Hepatocyte (in vitro differentiated cells): Measurements from ENCODE around the gene SH3RF3. TPM values are rescaled to one million over a fixed set of nuclear protein-coding genes. Genes with fewer than 3 reads are reported as not detected.

Source experiments
- DNase-seq: peaks from one replicate; pipeline ENCODE4 v3.0.0-alpha.2; 2016; ENCODE audit warnings: low spot score
- H2AFZ ChIP-seq: fragments of 200-600 bp; sonication (generic); 2 replicates; pipeline ENCODE4 v1.6.0; 2016; ENCODE audit warnings: antibody characterized with exemption, mild to moderate bottlenecking
- H3K27ac ChIP-seq: fragments of 200-600 bp; sonication (generic); 2 replicates; pipeline ENCODE4 v1.5.1; 2016; ENCODE audit warnings: mild to moderate bottlenecking
- H3K27me3 ChIP-seq: fragments of 200-600 bp; sonication (generic); 2 replicates; pipeline ENCODE4 v1.6.1; 2016
- H3K36me3 ChIP-seq: fragments of 200-600 bp; sonication (generic); replicated peaks from 2 replicates; pipeline ENCODE4 v1.5.1; 2016; ENCODE audit warnings: low read depth; ENCODE audit not compliant: insufficient read depth
- H3K4me1 ChIP-seq: fragments of 200-600 bp; sonication (generic); 2 replicates; pipeline ENCODE4 v1.5.1; 2016; ENCODE audit warnings: mild to moderate bottlenecking, moderate library complexity; ENCODE audit not compliant: insufficient read depth
- H3K4me2 ChIP-seq: fragments of 200-600 bp; sonication (generic); 2 replicates; pipeline ENCODE4 v1.6.0; 2016
- H3K4me3 ChIP-seq: fragments of 200-600 bp; sonication (generic); 2 replicates; pipeline ENCODE4 v1.5.1; 2016; ENCODE audit warnings: mild to moderate bottlenecking
- H3K79me2 ChIP-seq: fragments of 200-600 bp; sonication (generic); 2 replicates; pipeline ENCODE4 v1.6.0; 2017; ENCODE audit warnings: mild to moderate bottlenecking
- H3K9me2 ChIP-seq: fragments of 200-600 bp; sonication (generic); replicated peaks from 2 replicates; pipeline ENCODE4 v1.6.0; 2017; ENCODE audit warnings: mild to moderate bottlenecking; ENCODE audit not compliant: insufficient read depth
- H3K9me3 ChIP-seq: fragments of 200-600 bp; sonication (generic); 2 replicates; pipeline ENCODE4 v1.5.1; 2016; ENCODE audit warnings: low read depth, mild to moderate bottlenecking
- H4K20me1 ChIP-seq: fragments of 200-600 bp; sonication (generic); 2 replicates; pipeline ENCODE4 v1.6.0; 2016; ENCODE audit warnings: mild to moderate bottlenecking; ENCODE audit not compliant: insufficient read depth, poor library complexity, severe bottlenecking
- EZH2 ChIP-seq: fragments of 200-600 bp; sonication (generic); IDR thresholded peaks from 2 replicates; pipeline ENCODE4 v1.6.1; 2016; ENCODE audit warnings: antibody characterized with exemption, mild to moderate bottlenecking, borderline replicate concordance
- EZH2phosphoT487 ChIP-seq: fragments of 200-600 bp; sonication (generic); IDR thresholded peaks from one replicate; pipeline ENCODE4 v1.6.1; 2018; ENCODE audit warnings: antibody characterized with exemption, mild to moderate bottlenecking, low read depth, moderate library complexity; ENCODE audit not compliant: unreplicated experiment, severe bottlenecking
- WGBS: methylation state at CpG from one replicate; pipeline ENCODE4 v1.1.6; 2016; ENCODE audit warnings: low lambda C conversion rate; ENCODE audit errors: missing lambda C conversion rate; 5-methylcytosine and 5-hydroxymethylcytosine counted together
- polyA plus RNA-seq: library from polyadenylated mRNA; unstranded; fragments of >200 nt; fragmentation: Nextera tagmentation; extraction: Ambion mirVana; gene quantifications from 2 replicates; pipeline ENCODE4 v1.2.1, GENCODE V29; 2016
- total RNA-seq: library from RNA; depleted of rRNA; stranded (reverse); fragments of >200 nt; gene quantifications from 2 replicates; pipeline ENCODE4 v1.2.3, GENCODE V29; 2014
- TF ChIP-seq, protein P1 (sequence below): fragments of 200-600 bp; sonication (generic); IDR thresholded peaks from 2 replicates; pipeline ENCODE4 v1.5.1; 2016; ENCODE audit warnings: antibody characterized with exemption, mild to moderate bottlenecking; ENCODE audit not compliant: poor library complexity

The SH3RF3 gene
- total and polyA plus RNA-seq, 2 experiments from 2014 or later: 1.9 to 2.1 TPM

- Histone ChIP-seq H3K36me3 (no peaks in the 10 kb centered on the region), H2AFZ (no peak overlapping the region), H3K9me2 (no peaks in the 10 kb centered on the region), H3K4me3 (no peak overlapping the region), H3K79me2 (no peaks in the 10 kb centered on the region), H3K4me1 (no peaks in the 10 kb centered on the region), H3K9me3 (no peaks in the 10 kb centered on the region), H4K20me1 (no peaks in the 10 kb centered on the region), H3K4me2 (no peak overlapping the region), H3K27me3 (no peaks in the 10 kb centered on the region), H3K27ac (no peak overlapping the region)
- DNase-seq: no peak
- 67% methylated on average over 2 of the region's 2 CpGs for WGBS
- TF ChIP-seq, protein P1, sequence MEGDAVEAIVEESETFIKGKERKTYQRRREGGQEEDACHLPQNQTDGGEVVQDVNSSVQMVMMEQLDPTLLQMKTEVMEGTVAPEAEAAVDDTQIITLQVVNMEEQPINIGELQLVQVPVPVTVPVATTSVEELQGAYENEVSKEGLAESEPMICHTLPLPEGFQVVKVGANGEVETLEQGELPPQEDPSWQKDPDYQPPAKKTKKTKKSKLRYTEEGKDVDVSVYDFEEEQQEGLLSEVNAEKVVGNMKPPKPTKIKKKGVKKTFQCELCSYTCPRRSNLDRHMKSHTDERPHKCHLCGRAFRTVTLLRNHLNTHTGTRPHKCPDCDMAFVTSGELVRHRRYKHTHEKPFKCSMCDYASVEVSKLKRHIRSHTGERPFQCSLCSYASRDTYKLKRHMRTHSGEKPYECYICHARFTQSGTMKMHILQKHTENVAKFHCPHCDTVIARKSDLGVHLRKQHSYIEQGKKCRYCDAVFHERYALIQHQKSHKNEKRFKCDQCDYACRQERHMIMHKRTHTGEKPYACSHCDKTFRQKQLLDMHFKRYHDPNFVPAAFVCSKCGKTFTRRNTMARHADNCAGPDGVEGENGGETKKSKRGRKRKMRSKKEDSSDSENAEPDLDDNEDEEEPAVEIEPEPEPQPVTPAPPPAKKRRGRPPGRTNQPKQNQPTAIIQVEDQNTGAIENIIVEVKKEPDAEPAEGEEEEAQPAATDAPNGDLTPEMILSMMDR: no peak
- TF ChIP-seq EZH2 (no peak), EZH2phosphoT487 (no peak)
These were observed 97.1 kb downstream of the SH3RF3 start for GRCh38 chr2:109226128-109226527.

GRCh38 chr2:109226622-109227021 lies 97.6 kb downstream of the SH3RF3 start:
- Histone ChIP-seq H3K36me3 (no peaks in the 10 kb centered on the region), H4K20me1 (no peaks in the 10 kb centered on the region), H3K4me3 (no peak overlapping the region), H3K4me1 (no peaks in the 10 kb centered on the region), H3K9me3 (no peaks in the 10 kb centered on the region), H3K27ac (no peak overlapping the region), H2AFZ (no peak overlapping the region), H3K4me2 (no peak overlapping the region), H3K27me3 (no peaks in the 10 kb centered on the region), H3K79me2 (no peaks in the 10 kb centered on the region), H3K9me2 (no peaks in the 10 kb centered on the region)
- no peak for DNase-seq
- WGBS: 93% methylated on average over 6 of the region's 6 CpGs
- TF ChIP-seq EZH2 (no peak), EZH2phosphoT487 (no peak)
- TF ChIP-seq, protein P1: no peak

- no peaks in the 10 kb centered on the region for H3K36me3 ChIP-seq
- H3K4me3 ChIP-seq: no peak overlapping the region
- no peak overlapping the region for H3K4me2 ChIP-seq
- no peaks in the 10 kb centered on the region for H3K9me2 ChIP-seq
- no peaks in the 10 kb centered on the region for H3K4me1 ChIP-seq
- peaks cover 9% of the 10 kb centered on the region for H3K27me3 ChIP-seq
- H4K20me1 ChIP-seq: no peaks in the 10 kb centered on the region
- no peaks in the 10 kb centered on the region for H3K9me3 ChIP-seq
- WGBS: 71% methylated on average over 4 of the region's 4 CpGs
- H3K27ac ChIP-seq: no peak overlapping the region
- no peaks in the 10 kb centered on the region for H3K79me2 ChIP-seq
- H2AFZ ChIP-seq: no peak overlapping the region
- TF ChIP-seq, protein P1: no peak
- TF ChIP-seq EZH2phosphoT487 (no peak), EZH2 (no peak)
- DNase-seq: no peak
These were observed 100.2 kb downstream of the SH3RF3 start for GRCh38 chr2:109229094-109229675.

DNA sequence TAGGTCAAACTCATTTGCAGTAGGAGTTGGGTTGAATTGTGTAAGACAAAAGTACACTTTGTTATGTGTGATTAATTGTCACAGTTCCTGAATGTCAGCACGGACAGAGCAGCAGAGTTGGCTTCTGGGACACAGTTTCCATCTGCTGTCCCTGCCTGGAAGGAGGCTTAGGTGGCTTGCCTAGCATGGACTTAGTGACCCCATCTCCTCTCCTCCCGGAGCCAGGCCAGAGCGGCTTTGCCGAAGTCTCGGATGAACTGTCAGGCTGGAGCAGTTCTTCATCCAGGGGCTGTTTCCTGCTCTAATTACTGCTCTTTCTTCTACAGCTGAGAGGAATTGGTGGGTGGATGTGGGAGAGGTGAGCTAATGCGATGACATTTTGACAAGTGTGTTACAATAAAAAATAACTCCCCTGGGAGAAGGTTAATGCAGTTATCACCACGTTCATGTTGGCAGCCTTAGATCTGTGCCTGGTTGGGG lies 102.0 kb downstream of the SH3RF3 start:
- WGBS: 66% methylated on average over 7 of the region's 7 CpGs
- H3K27ac ChIP-seq: no peak overlapping the region
- H2AFZ ChIP-seq: no peak overlapping the region
- H3K4me1 ChIP-seq: no peaks in the 10 kb centered on the region
- H3K27me3 ChIP-seq: peaks cover 9% of the 10 kb centered on the region
- H3K4me2 ChIP-seq: no peak overlapping the region
- no peaks in the 10 kb centered on the region for H3K36me3 ChIP-seq
- no peak overlapping the region for H3K4me3 ChIP-seq
- no peaks in the 10 kb centered on the region for H3K9me2 ChIP-seq
- H3K9me3 ChIP-seq: no peaks in the 10 kb centered on the region
- no peaks in the 10 kb centered on the region for H3K79me2 ChIP-seq
- H4K20me1 ChIP-seq: no peaks in the 10 kb centered on the region
- TF ChIP-seq EZH2phosphoT487 (no peak), EZH2 (no peak)
- TF ChIP-seq, protein P1: no peak
- DNase-seq: no peak
